H1 (cell line): Measurements from ENCODE around the gene FRAT2. TPM values are rescaled to one million over a fixed set of nuclear protein-coding genes. Genes with fewer than 3 reads are reported as not detected.

Experiments used
- CTCF ChIA-PET: fragments of 300-600 bp; sonication (Branson Sonifier 250); formaldehyde crosslinking; loops from one replicate; lab custom pipeline; 2021; ENCODE audit not compliant: partially characterized antibody; lab: Charles Lee
- POLR2A ChIA-PET: fragments of 300-600 bp; sonication (Branson Sonifier 250); formaldehyde crosslinking; loops from one replicate; lab custom pipeline; 2021; ENCODE audit warnings: inconsistent platforms; ENCODE audit not compliant: partially characterized antibody; lab: Charles Lee
- DNase-seq, 2 experiments: peaks; one replicate each; pipeline versions ENCODE4 v3.0.0 to v3.0.0-alpha.2; 2010 to 2022; ENCODE audit warnings: low spot score in 2 of 2, low read depth in 1 of 2, mixed read lengths in 1 of 2
- FAIRE-seq: peaks from 2 replicates; lab custom pipeline; 2011; peaks lifted over from hg19 to GRCh38; lab: Jason Lieb, UNC
- H2AFZ ChIP-seq: 2 replicates; pipeline ENCODE4 v1.8.1; 2012; ENCODE audit warnings: low read length, inconsistent platforms
- H2AK5ac ChIP-seq: 2 replicates; pipeline ENCODE4 v1.6.1; 2013; ENCODE audit warnings: low read depth, low read length
- H2BK120ac ChIP-seq: replicated peaks from 2 replicates; pipeline ENCODE3; 2013; ENCODE audit warnings: low read depth, low read length, inconsistent platforms
- H2BK12ac ChIP-seq: 2 replicates; pipeline ENCODE4 v1.6.1; 2013; ENCODE audit warnings: low read depth, low read length
- H2BK15ac ChIP-seq: 2 replicates; pipeline ENCODE4 v1.6.1; 2013; ENCODE audit warnings: low read length
- H2BK20ac ChIP-seq: 2 replicates; pipeline ENCODE4 v1.6.1; 2013; ENCODE audit warnings: low read length
- H2BK5ac ChIP-seq: 2 replicates; pipeline ENCODE4 v1.6.1; 2013; ENCODE audit warnings: low read depth, low read length
- H3K14ac ChIP-seq: 2 replicates; pipeline ENCODE4 v1.6.1; 2013; ENCODE audit warnings: inconsistent platforms; ENCODE audit not compliant: insufficient read length
- H3K18ac ChIP-seq: 2 replicates; pipeline ENCODE4 v1.6.1; 2013; ENCODE audit warnings: low read length; ENCODE audit errors: extremely low read depth
- H3K23ac ChIP-seq: 2 replicates; pipeline ENCODE4 v1.6.1; 2013; ENCODE audit warnings: inconsistent platforms; ENCODE audit not compliant: insufficient read length
- H3K23me2 ChIP-seq: 2 replicates; pipeline ENCODE4 v1.6.1; 2013; ENCODE audit warnings: low read depth, low read length
- H3K27ac ChIP-seq: 2 replicates; pipeline ENCODE4 v1.6.1; 2011; ENCODE audit warnings: low read depth, low read length, inconsistent platforms
- H3K27me3 ChIP-seq, 4 experiments: replicated peaks in 1 of 4; 1 replicate in 1 of 4; 2 replicates in 3 of 4; pipeline versions ENCODE4 v1.6.1 to v1.8.1; 2011 to 2013; ENCODE audit warnings: low read length in 3 of 4, mild to moderate bottlenecking in 3 of 4, inconsistent platforms in 2 of 4, mixed read lengths in 2 of 4, moderate library complexity in 1 of 4; ENCODE audit not compliant: control insufficient read depth in 3 of 4, insufficient read depth in 3 of 4; ENCODE audit errors: extremely low read depth in 1 of 4
- H3K36me3 ChIP-seq, 4 experiments: 2 replicates each; pipeline versions ENCODE4 v1.6.1 to v1.8.1; 2011 to 2013; ENCODE audit warnings: mild to moderate bottlenecking in 4 of 4, low read length in 3 of 4, moderate library complexity in 2 of 4, control low read depth in 1 of 4, inconsistent platforms in 1 of 4; ENCODE audit not compliant: insufficient read depth in 4 of 4, control insufficient read depth in 2 of 4
- H3K4ac ChIP-seq: replicated peaks from 2 replicates; pipeline ENCODE3; 2013; ENCODE audit warnings: low read length, low read depth, mixed read lengths, inconsistent platforms; ENCODE audit not compliant: insufficient read length
- H3K4me1 ChIP-seq, 4 experiments: replicated peaks in 1 of 4; 1 replicate in 1 of 4; 2 replicates in 3 of 4; pipeline versions ENCODE4 v1.6.1 to v1.8.1; 2011 to 2013; ENCODE audit warnings: low read length in 3 of 4, inconsistent platforms in 2 of 4, mixed read lengths in 1 of 4; ENCODE audit not compliant: insufficient read depth in 4 of 4, control insufficient read depth in 3 of 4
- H3K4me2 ChIP-seq, 2 experiments: 2 replicates each; pipeline versions ENCODE4 v1.6.1 to v1.8.1; 2011 to 2013; ENCODE audit warnings: low read depth in 2 of 2, low read length in 2 of 2, control low read depth in 1 of 2, inconsistent platforms in 1 of 2, mild to moderate bottlenecking in 1 of 2; ENCODE audit not compliant: insufficient read depth in 1 of 2
- H3K4me3 ChIP-seq, 4 experiments: fragments of 200-600, 300-600 bp in 1 of 4; sonication (generic), shearing (Covaris generic), sonication (Bioruptor Twin) in 1 of 4; 2 replicates each; pipeline versions ENCODE4 v1.5.1 to v1.8.1; 2011 to 2016; ENCODE audit warnings: low read length in 4 of 4, low read depth in 3 of 4, control low read depth in 2 of 4, inconsistent platforms in 2 of 4, mild to moderate bottlenecking in 2 of 4, mixed read lengths in 1 of 4, moderate library complexity in 1 of 4; ENCODE audit not compliant: insufficient read depth in 2 of 4; ENCODE audit errors: extremely low read depth in 1 of 4
- H3K56ac ChIP-seq: replicated peaks from 2 replicates; pipeline ENCODE3; 2013; ENCODE audit warnings: low read depth, mild to moderate bottlenecking, mixed read lengths, low read length, inconsistent platforms; ENCODE audit not compliant: insufficient read length
- H3K79me1 ChIP-seq: 2 replicates; pipeline ENCODE4 v1.6.1; 2013; ENCODE audit warnings: low read depth, low read length, control low read depth
- H3K79me2 ChIP-seq, 2 experiments: 2 replicates each; pipeline versions ENCODE4 v1.6.1 to v1.8.1; 2012 to 2013; ENCODE audit warnings: low read length in 2 of 2, mild to moderate bottlenecking in 2 of 2, inconsistent platforms in 1 of 2; ENCODE audit not compliant: insufficient read depth in 2 of 2, control insufficient read depth in 1 of 2
- H3K9ac ChIP-seq, 4 experiments: replicated peaks in 1 of 4; 1 replicate in 1 of 4; 2 replicates in 3 of 4; pipeline versions ENCODE4 v1.6.1 to v1.8.1; 2011 to 2013; ENCODE audit warnings: low read depth in 3 of 4, low read length in 3 of 4, control low read depth in 2 of 4, mild to moderate bottlenecking in 2 of 4, moderate library complexity in 2 of 4, inconsistent platforms in 1 of 4; ENCODE audit errors: extremely low read depth in 1 of 4
- H3K9me3 ChIP-seq, 2 experiments: 2 replicates each; pipeline versions ENCODE4 v1.6.1 to v1.8.1; 2012 to 2013; ENCODE audit warnings: mild to moderate bottlenecking in 2 of 2, moderate library complexity in 2 of 2, control low read depth in 1 of 2, inconsistent platforms in 1 of 2, low read depth in 1 of 2, low read length in 1 of 2, mixed read lengths in 1 of 2; ENCODE audit not compliant: insufficient read depth in 2 of 2
- H4K20me1 ChIP-seq, 2 experiments: replicated peaks in 1 of 2; 2 replicates each; pipeline versions ENCODE3 to v1.8.1; 2011 to 2013; ENCODE audit warnings: inconsistent platforms in 2 of 2, low read length in 2 of 2, mild to moderate bottlenecking in 1 of 2; ENCODE audit not compliant: insufficient read depth in 2 of 2, control insufficient read depth in 1 of 2
- H4K5ac ChIP-seq: 2 replicates; pipeline ENCODE4 v1.6.1; 2013; ENCODE audit warnings: low read length, low read depth, mixed read lengths, inconsistent platforms; ENCODE audit not compliant: insufficient read length
- H4K8ac ChIP-seq: 2 replicates; pipeline ENCODE4 v1.8.0; 2013; ENCODE audit warnings: mild to moderate bottlenecking, moderate library complexity, low read length, inconsistent platforms; ENCODE audit not compliant: insufficient read depth; ENCODE audit errors: extremely low read depth
- H4K91ac ChIP-seq: replicated peaks from 2 replicates; pipeline ENCODE3; 2013; ENCODE audit warnings: low read length, mixed read lengths, inconsistent platforms; ENCODE audit not compliant: insufficient read length
- BACH1 ChIP-seq: IDR thresholded peaks from 2 replicates; pipeline ENCODE4 v1.6.1; 2012; ENCODE audit warnings: low read length, improper control_type of control experiment
- CBX8 ChIP-seq: fragments of 300-800, 300-1000 bp; sonication (generic); IDR thresholded peaks from 2 replicates; pipeline ENCODE4 v1.7.1; 2016; ENCODE audit warnings: low read depth, low read length, borderline replicate concordance
- CEBPB ChIP-seq: IDR thresholded peaks from 2 replicates; pipeline ENCODE4 v1.6.1; 2012; ENCODE audit warnings: low read depth, low read length
- CHD1 ChIP-seq: IDR thresholded peaks from 2 replicates; pipeline ENCODE4 v1.6.1; 2012; ENCODE audit warnings: low read depth, low read length, improper control_type of control experiment
- HDAC2 ChIP-seq, 2 experiments: fragments of 300-600 bp in 1 of 2; sonication (generic) in 1 of 2; IDR thresholded peaks; 2 replicates each; pipeline ENCODE4 v1.6.1; 2011 to 2012; ENCODE audit warnings: low read depth in 2 of 2, low read length in 2 of 2, mild to moderate bottlenecking in 2 of 2, moderate library complexity in 2 of 2, borderline replicate concordance in 1 of 2, inconsistent platforms in 1 of 2
- KDM4A ChIP-seq: IDR thresholded peaks from one replicate; pipeline ENCODE4 v1.7.1; 2012; ENCODE audit warnings: low read depth, mild to moderate bottlenecking, moderate library complexity, low read length, inconsistent platforms; ENCODE audit not compliant: severe bottlenecking
- RFX5 ChIP-seq: IDR thresholded peaks from 2 replicates; pipeline ENCODE4 v1.6.1; 2011; ENCODE audit warnings: low read depth, low read length, improper control_type of control experiment, borderline replicate concordance
- SAP30 ChIP-seq: fragments of 300-600 bp; sonication (generic); IDR thresholded peaks from 2 replicates; pipeline ENCODE4 v1.7.1; 2012; ENCODE audit warnings: low read length, moderate library complexity, mild to moderate bottlenecking, inconsistent platforms; ENCODE audit not compliant: insufficient read depth, insufficient replicate concordance
- TBP ChIP-seq: IDR thresholded peaks from 2 replicates; pipeline ENCODE4 v1.6.1; 2011; ENCODE audit warnings: low read depth, low read length, improper control_type of control experiment
- TEAD4 ChIP-seq: IDR thresholded peaks from 2 replicates; pipeline ENCODE4 v1.6.1; 2012; ENCODE audit warnings: low read depth, low read length, inconsistent platforms, mixed read lengths
- ZNF274 ChIP-seq: IDR thresholded peaks from 2 replicates; pipeline ENCODE4 v1.7.0; 2012; ENCODE audit warnings: low read length, borderline replicate concordance; ENCODE audit errors: extremely low read depth
- WGBS, 2 experiments: shearing (Covaris generic) in 1 of 2; methylation state at CpG; one replicate each; pipeline versions ENCODE4 v1.1.6 to v1.1.7; 2013 to 2015; ENCODE audit warnings: low lambda C conversion rate in 2 of 2, mixed read lengths in 2 of 2, inconsistent platforms in 1 of 2, low coverage in 1 of 2, missing lambda C conversion rate in 1 of 2; ENCODE audit not compliant: insufficient replicate concordance in 2 of 2, insufficient coverage in 1 of 2, insufficient read length in 1 of 2; ENCODE audit errors: extremely low coverage in 1 of 2, missing lambda C conversion rate in 1 of 2; 5-methylcytosine and 5-hydroxymethylcytosine counted together
- polyA plus RNA-seq, 7 experiments: library from polyadenylated mRNA; depleted of rRNA in 3 of 7; stranded (reverse) in 5 of 7; unstranded in 2 of 7; fragments of >200 nt in 5 of 7; fragments of 200-250 nt in 2 of 7; gene quantifications; 1 replicate in 5 of 7; 2 replicates in 1 of 7; 4 replicates in 1 of 7; pipeline versions ENCODE4 v1.2.1 to v1.2.3, GENCODE V29; 2011 to 2013; ENCODE audit warnings: missing spikeins in 2 of 7, mixed read lengths in 2 of 7
- total RNA-seq: library from RNA; stranded (reverse); fragmentation: NEBNext Ultra II Directional; extraction: Animal tissue kit (Norgen Biotek cat#: 25700); gene quantifications from 2 replicates; pipeline ENCODE4 v1.2.1, GENCODE V29; 2021
- TF ChIP-seq, protein P1 (sequence below): IDR thresholded peaks from 2 replicates; pipeline ENCODE4 v1.6.1; 2012; ENCODE audit warnings: inconsistent platforms

Gene FRAT2
- total and polyA plus RNA-seq, 2 of the 8 experiments (the other 6 are each of a cell fraction or from before 2014, with no cell fraction given) = 47.4 to 83.0 TPM

DNA sequence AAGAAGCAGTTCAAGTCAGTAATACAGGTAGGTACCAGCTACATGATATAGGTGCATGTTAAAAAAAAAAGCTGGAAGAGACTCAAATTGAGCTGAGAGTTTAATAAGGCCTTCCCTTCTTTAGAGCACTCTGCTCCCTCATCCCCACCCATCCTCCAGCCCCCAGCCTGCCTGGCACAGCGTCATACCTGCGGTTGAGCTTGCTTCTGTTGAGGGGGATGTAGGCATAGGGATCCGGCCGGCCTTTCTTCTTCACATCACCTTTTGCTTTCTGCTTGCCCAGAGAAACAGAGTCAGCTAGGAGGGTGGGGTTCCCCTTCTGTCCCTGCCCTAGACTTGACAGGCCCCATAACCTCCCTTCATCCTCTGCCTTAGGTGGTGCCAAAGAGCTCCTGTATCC lies 23.8 kb upstream of the FRAT2 start:
- POLR2A ChIA-PET = interaction anchor here (1.4 to 2.1 kb wide), 2 partner anchors 13 to 26 kb away, joined by 4 to 6 read pairs; no protein-coding TSS in a partner anchor
- H3K36me3 ChIP-seq = peaks cover 5 to 29% (median 26%) of the 10 kb centered on the region in 4 experiments; a peak in 7 of 8 replicates
- CTCF ChIA-PET = interaction anchor here (0.7 to 7.2 kb wide), 9 partner anchors 9 to 148 kb away, joined by 4 to 45 read pairs (median 6); partner anchors contain the start of gene RRP12
- FAIRE-seq = no peak
- TF ChIP-seq BACH1 = no peak
- TF ChIP-seq RFX5 = no peak
- no peak for TF ChIP-seq ZNF274
- no peak for TF ChIP-seq KDM4A
- TF ChIP-seq, protein P1, sequence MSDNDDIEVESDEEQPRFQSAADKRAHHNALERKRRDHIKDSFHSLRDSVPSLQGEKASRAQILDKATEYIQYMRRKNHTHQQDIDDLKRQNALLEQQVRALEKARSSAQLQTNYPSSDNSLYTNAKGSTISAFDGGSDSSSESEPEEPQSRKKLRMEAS = no peak
- TF ChIP-seq HDAC2 (IDR thresholded peaks at IDR 0.05; ENCODE audit: borderline replicate concordance in 1 of 2, low read depth in 2 of 2, low read length in 2 of 2) = no peak
- no peak for TF ChIP-seq SAP30
- no peak for TF ChIP-seq CEBPB
- TF ChIP-seq TEAD4 = no peak
- TF ChIP-seq TBP = no peak
- no peak for TF ChIP-seq CHD1
- TF ChIP-seq CBX8 = no peak
- TF ChIP-seq, all 59 proteins: peak for 0
- H4K8ac ChIP-seq = no peak overlapping the region
- H3K4me3 ChIP-seq = no peak overlapping the region
- no peak overlapping the region for H2AK5ac ChIP-seq
- H2BK15ac ChIP-seq = no peak overlapping the region
- DNase-seq = no peak
- peaks cover 0 to 4% of the 10 kb centered on the region in 2 experiments for H4K20me1 ChIP-seq
- H4K91ac ChIP-seq = no peak overlapping the region
- H2AFZ ChIP-seq = no peak overlapping the region
- no peak overlapping the region for H3K4ac ChIP-seq
- H3K4me1 ChIP-seq = peaks cover 0 to 3% (median 1%) of the 10 kb centered on the region in 4 experiments; a peak in 3 of 7 replicates
- no peak overlapping the region for H3K23ac ChIP-seq
- H3K18ac ChIP-seq = no peak overlapping the region
- H2BK20ac ChIP-seq = no peak overlapping the region
- no peak overlapping the region for H3K14ac ChIP-seq
- no peak overlapping the region for H4K5ac ChIP-seq
- no peaks in the 10 kb centered on the region for H3K23me2 ChIP-seq
- 84% methylated on average over 4 of the region's 4 CpGs; no CpG with 5 or more reads in 1 of the 2 experiments for WGBS, 2 experiments
- no peak overlapping the region for H3K4me2 ChIP-seq
- H3K9me3 ChIP-seq = no peaks in the 10 kb centered on the region
- H3K9ac ChIP-seq = no peak overlapping the region
- no peak overlapping the region for H2BK5ac ChIP-seq
- no peak overlapping the region for H2BK120ac ChIP-seq
- H3K79me2 ChIP-seq = no peaks in the 10 kb centered on the region
- no peak overlapping the region for H3K27ac ChIP-seq
- no peaks in the 10 kb centered on the region for H3K79me1 ChIP-seq
- no peak overlapping the region for H3K56ac ChIP-seq
- H3K27me3 ChIP-seq = no peaks in the 10 kb centered on the region
- no peak overlapping the region for H2BK12ac ChIP-seq
